GM08714 (cell line): Measurements from ENCODE around the gene DNER.

Experiments
- H3K4me3 ChIP-seq: fragments of 200-500 bp; sonication (Bioruptor generic); 2 replicates; pipeline ENCODE4 v1.5.1; 2014; ENCODE audit warnings: mild to moderate bottlenecking, low read length, inconsistent platforms
- ZNF274 ChIP-seq: IDR thresholded peaks from 2 replicates; pipeline ENCODE4 v1.6.1; 2012; ENCODE audit warnings: mild to moderate bottlenecking, low read depth, low read length

Gene DNER

GRCh38 chr2:229335330-229335729 lies 379.0 kb downstream of the DNER start:
- TF ChIP-seq ZNF274, result no peak
- no peak overlapping the region for H3K4me3 ChIP-seq

GRCh38 chr2:229330952-229331351 lies 383.4 kb downstream of the DNER start:
- H3K4me3 ChIP-seq, result no peak overlapping the region
- TF ChIP-seq ZNF274, result no peak

- TF ChIP-seq ZNF274, result no peak
- no peak overlapping the region for H3K4me3 ChIP-seq
These were observed 394.8 kb downstream of the DNER start for GRCh38 chr2:229319558-229319957.

DNA sequence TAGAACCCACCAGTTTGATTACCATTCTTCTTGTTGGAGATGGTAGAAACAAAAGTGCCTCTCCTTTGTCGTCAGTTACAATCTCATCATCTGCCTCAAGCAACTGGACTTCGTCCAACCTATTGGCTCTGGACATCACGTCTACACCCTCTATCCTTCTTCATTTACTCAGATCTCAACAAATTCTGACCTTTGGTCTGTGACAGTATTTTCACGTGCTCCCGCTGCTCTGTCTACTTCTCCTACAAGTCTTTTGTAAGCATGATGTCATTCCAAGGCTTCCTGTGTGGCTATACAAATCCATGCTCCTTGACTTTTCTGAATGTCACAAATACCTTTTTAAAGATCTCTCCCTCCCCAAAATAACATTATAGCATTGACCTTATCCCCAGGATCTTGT lies 400.2 kb downstream of the DNER start:
- no peak for TF ChIP-seq ZNF274
- H3K4me3 ChIP-seq, result no peak overlapping the region

DNA sequence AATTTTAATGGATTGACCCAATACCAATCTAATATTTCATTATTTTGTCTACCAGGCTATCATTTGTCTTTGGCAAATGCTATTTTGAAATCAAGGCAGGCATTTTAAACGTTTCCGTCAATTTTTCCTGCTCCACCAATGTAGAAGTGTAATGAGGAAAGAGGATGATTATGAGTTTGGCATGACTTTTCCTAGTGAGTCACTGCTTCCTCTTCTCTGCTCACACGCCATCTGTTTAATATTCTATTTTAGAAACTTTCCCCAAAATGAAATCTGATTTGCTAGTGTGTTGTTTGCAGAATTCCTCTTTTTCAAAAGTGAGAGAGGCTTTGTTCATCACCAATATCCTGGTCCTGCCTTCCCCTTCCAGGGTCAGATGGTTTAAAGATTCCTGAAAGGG lies 400.8 kb downstream of the DNER start:
- no peak for TF ChIP-seq ZNF274
- no peak overlapping the region for H3K4me3 ChIP-seq
